OCI-LY3 (cell line): ENCODE measurements around the gene BMP2K.

Experiments
- EZH2phosphoT487 ChIP-seq: fragments of 200-600 bp; shearing (Covaris generic); IDR thresholded peaks from 2 replicates; pipeline ENCODE4 v1.6.1; 2018; ENCODE audit warnings: antibody characterized with exemption, mixed run types, low read depth
- TF ChIP-seq, protein P1 (sequence below): fragments of 200-600, 300-600 bp; sonication (generic); IDR thresholded peaks from 2 replicates; pipeline ENCODE4 v1.5.1; 2014; ENCODE audit warnings: antibody characterized with exemption, low read length, low read depth

DNA sequence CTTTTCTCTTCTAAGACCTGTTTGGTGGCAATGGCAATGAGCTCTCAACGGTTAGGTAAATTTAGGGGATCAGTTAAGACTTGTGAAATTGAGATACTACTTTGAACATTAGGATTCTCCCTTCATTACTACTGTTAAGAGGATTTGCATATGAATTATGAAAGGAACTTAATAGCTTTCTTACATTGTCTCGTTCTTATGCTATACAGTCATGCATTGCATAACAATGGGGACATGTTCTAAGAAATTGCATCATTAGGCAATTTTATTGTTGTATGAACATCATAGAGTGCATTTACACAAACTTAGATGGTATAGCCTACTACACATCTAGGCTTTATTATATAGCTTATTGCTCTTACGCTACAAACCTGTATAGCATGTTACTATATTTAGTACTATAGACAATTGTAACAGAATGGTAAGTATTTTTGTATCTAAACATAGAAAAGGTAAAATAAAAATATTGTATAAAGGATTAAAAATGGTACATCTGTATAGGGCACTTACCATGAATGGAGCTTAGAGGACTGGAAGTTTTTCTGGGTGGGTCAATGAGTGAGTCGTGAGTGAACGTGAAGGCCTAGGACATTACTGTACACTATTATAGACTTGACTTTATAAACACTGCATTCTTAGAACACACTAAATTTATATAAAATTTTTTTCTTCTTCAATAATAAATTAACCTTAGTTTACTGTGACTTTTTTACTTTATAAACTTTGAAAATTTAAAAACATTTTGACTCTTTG is 100.6 kb downstream of the BMP2K start:
- TF ChIP-seq, protein P1, sequence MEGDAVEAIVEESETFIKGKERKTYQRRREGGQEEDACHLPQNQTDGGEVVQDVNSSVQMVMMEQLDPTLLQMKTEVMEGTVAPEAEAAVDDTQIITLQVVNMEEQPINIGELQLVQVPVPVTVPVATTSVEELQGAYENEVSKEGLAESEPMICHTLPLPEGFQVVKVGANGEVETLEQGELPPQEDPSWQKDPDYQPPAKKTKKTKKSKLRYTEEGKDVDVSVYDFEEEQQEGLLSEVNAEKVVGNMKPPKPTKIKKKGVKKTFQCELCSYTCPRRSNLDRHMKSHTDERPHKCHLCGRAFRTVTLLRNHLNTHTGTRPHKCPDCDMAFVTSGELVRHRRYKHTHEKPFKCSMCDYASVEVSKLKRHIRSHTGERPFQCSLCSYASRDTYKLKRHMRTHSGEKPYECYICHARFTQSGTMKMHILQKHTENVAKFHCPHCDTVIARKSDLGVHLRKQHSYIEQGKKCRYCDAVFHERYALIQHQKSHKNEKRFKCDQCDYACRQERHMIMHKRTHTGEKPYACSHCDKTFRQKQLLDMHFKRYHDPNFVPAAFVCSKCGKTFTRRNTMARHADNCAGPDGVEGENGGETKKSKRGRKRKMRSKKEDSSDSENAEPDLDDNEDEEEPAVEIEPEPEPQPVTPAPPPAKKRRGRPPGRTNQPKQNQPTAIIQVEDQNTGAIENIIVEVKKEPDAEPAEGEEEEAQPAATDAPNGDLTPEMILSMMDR = no peak
- no peak for TF ChIP-seq EZH2phosphoT487
